Keratinocyte (primary cell): ENCODE results near the gene INTS1.

Experiments
- EZH2 ChIP-seq: IDR thresholded peaks from one replicate; pipeline ENCODE4 v1.6.1; 2012; ENCODE audit warnings: inconsistent platforms, mild to moderate bottlenecking, low read length, moderate library complexity
- TF ChIP-seq, protein P1 (sequence below), 3 experiments: IDR thresholded peaks in 1 of 3; conservative IDR thresholded peaks in 1 of 3; optimal IDR thresholded peaks in 1 of 3; 2 replicates in 2 of 3; 3 replicates in 1 of 3; pipeline versions ENCODE3 to v1.5.1; 2011; ENCODE audit warnings: low read length in 3 of 3, mild to moderate bottlenecking in 3 of 3, moderate library complexity in 2 of 3, control low read depth in 1 of 3, inconsistent platforms in 1 of 3; ENCODE audit not compliant: insufficient read depth in 2 of 3; ENCODE audit errors: extremely low read depth in 1 of 3

DNA sequence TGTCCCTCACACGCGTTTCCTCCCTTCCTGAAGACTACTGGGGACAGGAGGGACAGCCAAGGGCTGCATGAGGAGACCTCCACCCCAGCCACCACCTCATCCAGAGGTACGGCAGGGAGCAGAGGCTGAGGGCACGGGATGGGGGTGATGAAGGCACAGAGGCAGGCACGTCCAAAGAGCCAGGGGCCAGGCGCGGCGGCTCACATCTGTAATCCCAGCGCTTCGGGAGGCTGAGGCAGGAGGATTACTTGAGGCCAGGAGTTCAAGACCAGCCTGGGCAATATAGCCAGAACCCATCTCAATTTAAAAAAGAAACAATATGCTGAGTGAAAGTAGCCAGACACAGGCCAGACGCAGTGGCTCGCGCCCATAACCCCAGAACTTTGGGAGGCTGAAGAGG, 48.2 kb downstream of the INTS1 start:
- TF ChIP-seq, protein P1, sequence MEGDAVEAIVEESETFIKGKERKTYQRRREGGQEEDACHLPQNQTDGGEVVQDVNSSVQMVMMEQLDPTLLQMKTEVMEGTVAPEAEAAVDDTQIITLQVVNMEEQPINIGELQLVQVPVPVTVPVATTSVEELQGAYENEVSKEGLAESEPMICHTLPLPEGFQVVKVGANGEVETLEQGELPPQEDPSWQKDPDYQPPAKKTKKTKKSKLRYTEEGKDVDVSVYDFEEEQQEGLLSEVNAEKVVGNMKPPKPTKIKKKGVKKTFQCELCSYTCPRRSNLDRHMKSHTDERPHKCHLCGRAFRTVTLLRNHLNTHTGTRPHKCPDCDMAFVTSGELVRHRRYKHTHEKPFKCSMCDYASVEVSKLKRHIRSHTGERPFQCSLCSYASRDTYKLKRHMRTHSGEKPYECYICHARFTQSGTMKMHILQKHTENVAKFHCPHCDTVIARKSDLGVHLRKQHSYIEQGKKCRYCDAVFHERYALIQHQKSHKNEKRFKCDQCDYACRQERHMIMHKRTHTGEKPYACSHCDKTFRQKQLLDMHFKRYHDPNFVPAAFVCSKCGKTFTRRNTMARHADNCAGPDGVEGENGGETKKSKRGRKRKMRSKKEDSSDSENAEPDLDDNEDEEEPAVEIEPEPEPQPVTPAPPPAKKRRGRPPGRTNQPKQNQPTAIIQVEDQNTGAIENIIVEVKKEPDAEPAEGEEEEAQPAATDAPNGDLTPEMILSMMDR (optimal IDR thresholded peaks at IDR 0.05 in 1 of 3, IDR thresholded peaks at IDR 0.05 in 1 of 3, conservative IDR thresholded peaks at IDR 0.05 in 1 of 3; ENCODE audit: extremely low read depth in 1 of 3, insufficient read depth in 2 of 3, low read length in 3 of 3) = no peak
- TF ChIP-seq EZH2 = no peak
